GM19240 (cell line): Measurements from ENCODE around the gene TEX26.

Source experiments
- DNase-seq: peaks from one replicate; pipeline ENCODE4 v3.0.0; 2011; ENCODE audit warnings: low spot score; ENCODE audit not compliant: insufficient read length

TEX26 gene

DNA sequence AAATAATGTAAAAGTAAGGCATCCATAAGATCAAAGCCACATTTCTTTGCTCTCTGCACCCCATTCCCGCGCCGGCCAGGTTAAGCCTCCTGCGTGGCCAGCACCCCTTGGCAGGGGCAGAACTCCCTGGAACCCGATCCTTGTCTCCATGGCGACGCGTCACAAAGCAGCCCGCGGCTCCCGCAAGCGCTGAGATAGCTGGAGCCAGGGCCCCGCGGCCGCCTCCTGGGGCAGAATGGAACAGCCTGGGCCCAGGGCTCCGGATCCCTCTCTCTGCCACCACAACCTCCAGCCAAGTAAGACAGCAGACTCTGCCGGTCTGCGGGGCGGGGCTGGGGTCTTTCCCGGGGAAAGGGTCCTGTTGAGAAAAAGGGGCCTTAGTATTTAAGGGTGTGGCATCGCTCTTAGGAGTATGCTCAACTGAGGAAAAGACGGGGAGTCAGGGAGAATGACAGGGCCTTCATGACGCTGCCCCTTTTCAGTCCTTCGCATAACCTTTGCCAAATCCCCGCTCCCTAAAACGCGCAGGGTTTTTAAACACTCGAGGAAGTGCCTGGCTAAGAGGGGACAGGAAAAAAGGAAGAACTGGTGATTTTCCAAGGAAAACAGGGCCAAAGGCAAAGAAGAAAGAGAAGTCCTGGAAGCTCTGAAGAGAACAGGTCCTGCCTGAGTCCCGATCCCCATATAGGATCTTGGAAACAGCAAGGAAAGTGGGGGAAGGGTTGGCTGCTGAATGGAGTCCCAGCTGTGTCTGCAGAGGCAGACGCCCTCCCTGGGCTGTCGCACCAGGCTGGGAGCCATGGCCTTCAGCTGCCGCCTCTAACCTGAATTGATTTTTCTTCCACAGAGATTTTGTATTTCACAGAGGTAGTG lies at the start of gene TEX26:
TSS of gene TEX26 (plus strand) at position 176 of the 873 bp plus-strand sequence. CDS start at position 236, 60 bp downstream.
- DNase-seq, result no peak

DNA sequence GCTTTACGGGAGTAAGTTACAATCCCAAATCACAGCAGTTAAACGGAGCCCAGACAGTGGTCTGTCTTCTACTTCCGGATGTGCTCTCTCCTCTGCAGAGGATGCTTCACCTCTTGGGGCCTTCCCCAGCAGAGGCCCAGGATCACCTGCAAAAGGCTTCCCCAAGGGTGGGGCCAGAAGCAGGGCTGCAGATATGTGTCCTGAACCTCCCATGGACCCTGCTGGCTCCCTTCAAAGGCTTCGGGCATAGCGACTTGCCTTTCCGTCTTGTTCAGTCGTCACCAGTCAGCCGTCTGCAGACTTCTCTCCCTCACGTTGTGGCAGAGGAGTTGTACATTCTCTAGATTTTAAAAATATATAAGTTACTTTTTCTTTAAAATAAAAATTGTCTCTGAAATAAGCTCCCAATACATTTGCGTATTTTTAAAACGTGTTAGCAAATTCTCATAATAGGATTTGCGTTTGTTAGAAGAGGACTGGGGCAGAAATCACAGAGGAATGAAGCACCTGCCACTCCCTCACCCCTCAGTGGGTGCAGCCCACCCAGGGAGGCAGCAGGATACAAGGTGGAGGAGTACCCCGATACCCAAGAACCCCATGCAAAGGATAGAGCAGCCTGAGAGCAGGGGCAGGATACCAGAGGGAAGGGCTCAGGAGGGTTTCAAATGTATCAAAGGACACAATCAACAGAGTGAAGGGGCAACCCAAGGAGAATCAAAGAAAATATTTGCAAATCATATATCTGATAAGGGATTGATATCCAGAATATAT lies 49.3 kb upstream of the TEX26 start:
- no peak for DNase-seq

DNA sequence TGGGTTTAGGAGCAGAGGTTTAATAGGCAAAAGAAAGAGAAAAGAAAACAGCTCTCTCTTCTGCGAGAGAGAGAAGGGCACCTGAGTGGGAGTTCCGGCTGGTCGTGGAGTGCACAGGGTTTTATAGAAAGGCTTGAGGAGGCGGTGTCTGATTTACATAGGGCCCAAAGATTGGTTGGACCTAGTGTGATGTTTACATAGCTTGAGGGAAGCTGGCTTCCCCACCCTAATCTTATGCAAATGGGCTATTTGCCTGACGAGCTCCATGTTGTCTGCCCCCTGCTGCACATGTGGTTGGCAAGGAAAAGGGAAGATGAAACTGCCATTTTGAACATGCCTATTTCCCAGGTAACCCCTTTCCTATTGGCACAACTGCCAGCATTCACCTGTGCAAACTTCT lies 47.9 kb upstream of the TEX26 start:
- DNase-seq, result no peak

- DNase-seq, result no peak
Observed at GRCh38 chr13:30889196-30889690, 43.2 kb upstream of the TEX26 start.

DNA sequence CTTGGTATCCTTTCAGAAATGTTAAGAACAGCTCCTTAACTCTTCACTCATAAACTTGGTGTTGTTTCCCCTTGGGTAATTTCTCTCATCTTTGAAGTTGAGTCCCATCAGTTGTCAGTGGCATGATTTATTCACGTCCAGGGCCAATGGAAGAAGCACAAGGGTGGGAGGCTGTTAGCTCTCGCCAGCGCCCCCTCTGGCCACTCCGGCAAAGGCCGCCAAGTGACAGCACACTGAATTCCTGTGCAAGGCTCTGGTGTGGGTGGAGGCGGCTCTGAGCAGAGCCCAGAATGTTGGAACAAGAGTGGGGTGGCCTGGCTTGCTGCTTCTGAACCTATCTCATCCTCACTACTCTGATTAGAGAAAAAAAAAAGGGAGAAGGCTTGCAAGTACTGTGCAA lies 39.5 kb upstream of the TEX26 start:
- DNase-seq, result no peak

DNA sequence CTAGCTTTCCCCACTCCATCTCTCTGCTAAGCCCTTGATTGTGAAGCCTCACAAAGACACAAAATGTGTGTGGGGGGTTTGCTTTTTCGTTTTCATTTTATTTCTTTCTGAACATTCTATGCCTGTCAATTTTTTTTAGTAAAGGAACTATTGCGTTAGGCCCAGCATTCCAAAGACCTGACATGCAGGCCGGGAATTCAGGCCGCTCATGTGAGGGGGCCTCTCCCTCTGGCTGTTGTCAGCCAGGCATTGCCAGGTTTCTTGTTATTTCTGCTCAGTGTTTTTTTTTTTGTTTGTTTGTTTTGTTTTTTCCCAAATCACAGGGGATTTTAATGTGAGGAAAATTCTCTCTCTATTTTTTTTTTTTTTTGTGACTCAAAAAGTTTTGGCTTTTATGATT lies 36.7 kb upstream of the TEX26 start:
- no peak for DNase-seq

DNA sequence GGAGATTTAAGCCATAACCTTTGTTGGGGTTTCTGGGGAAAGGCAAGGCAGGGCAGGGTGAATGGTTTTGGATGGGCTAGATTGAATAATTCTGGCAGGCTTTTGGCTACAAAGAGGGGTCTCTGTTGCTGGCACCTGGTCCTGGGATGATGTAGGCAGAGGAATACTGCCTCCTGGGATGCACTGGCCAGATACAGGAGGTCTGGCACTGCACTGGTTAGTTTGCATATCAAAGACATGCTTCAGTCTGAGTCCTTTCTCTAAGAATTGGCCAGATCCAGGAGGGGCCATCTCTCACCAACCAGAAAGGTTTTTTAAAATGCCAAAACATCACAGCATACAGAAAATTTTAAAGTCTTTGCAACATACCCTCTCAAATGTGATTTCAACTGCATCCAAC lies 34.4 kb upstream of the TEX26 start:
- DNase-seq, result no peak

GRCh38 chr13:30898678-30899241 lies 33.7 kb upstream of the TEX26 start:
- DNase-seq, result no peak

GRCh38 chr13:30900436-30900835 lies 32.0 kb upstream of the TEX26 start:
- no peak for DNase-seq

GRCh38 chr13:30900952-30901749 lies 31.3 kb upstream of the TEX26 start:
- DNase-seq, result no peak

DNA sequence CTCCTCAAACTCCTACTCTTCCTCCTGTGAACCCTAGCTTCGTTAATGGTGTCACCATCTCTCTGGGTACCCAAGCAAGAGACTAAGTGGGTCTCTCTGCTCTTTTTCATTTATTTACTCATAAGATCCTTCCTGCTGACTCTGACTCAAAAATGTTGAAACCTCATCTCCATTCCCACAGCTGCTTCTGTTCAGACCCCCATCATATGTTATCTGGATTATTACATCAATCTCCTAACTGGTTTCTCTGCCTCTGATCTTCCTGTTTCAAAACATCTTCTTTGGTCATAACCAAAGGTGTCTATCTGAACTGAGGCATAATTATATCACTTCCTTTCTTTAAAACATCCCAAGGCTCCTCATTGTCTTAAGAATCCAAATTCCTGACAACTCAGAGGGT lies 28.4 kb upstream of the TEX26 start:
- DNase-seq, result no peak

DNA sequence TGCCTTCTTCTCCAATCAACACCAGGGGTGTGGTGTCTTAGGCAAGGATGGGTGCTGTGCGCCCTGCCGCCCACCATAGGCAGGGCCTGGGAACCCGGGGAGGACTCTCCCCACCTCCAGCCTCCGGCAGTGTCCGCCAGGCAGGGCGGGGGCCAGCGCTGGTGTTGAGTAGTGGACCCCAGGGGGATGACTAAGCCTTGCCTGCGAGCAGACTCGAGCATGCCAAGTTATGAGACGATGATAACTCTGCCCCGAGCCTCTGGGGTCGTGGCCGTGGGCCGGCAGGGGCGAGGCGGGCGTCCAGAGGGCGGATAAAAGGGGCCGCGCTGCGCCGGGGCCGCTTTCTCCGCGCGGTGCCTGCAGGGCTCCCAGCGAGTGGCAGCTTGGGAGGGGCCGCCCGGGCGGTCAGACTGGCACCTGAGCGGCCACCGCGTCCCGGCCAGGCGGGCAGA lies 26.5 kb upstream of the TEX26 start, which contains the start of gene MEDAG:
TSS of gene MEDAG (plus strand) at position 340 of the 452 bp plus-strand sequence. CDS start 245 bp downstream, outside the sequence.
- DNase-seq, result no peak

- no peak for DNase-seq
Observed at GRCh38 chr13:30906411-30907051, 25.9 kb upstream of the TEX26 start.

DNA sequence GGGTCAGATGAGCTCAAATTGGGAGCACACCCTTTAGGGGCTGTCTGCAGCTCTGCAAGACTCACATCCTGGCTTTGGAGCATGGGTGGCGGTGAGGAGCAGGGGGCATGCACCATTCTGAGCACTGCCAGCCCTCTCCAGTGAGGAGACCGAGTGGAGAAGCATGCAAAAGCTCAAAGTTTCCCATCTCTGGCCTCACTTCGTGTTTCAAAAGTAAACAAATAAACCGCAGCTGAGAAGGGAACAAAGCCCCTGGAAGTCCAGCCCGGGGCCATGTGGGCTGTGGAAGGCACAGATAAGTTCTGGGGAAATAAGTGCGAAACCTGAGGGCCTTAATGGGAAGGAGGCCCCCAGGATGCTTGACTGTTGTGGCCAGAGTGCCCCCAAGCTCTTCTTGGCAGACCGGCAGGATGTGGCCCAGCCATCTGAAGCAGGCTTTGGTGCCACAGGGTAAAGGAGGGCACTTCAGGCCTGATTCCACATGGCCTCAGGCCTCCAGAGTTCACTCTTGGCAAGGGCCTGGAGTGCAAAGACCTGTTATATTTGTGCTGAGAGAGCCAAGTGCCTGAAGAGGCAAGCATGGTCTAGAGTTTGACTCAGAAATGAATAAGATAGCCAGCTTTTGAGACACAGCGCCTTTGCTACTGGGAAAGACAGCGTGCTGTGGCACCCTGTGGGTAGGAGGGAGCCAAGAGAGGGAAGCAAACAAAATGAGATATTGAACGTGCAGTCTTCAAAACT lies 25.2 kb upstream of the TEX26 start:
- DNase-seq, result no peak

DNA sequence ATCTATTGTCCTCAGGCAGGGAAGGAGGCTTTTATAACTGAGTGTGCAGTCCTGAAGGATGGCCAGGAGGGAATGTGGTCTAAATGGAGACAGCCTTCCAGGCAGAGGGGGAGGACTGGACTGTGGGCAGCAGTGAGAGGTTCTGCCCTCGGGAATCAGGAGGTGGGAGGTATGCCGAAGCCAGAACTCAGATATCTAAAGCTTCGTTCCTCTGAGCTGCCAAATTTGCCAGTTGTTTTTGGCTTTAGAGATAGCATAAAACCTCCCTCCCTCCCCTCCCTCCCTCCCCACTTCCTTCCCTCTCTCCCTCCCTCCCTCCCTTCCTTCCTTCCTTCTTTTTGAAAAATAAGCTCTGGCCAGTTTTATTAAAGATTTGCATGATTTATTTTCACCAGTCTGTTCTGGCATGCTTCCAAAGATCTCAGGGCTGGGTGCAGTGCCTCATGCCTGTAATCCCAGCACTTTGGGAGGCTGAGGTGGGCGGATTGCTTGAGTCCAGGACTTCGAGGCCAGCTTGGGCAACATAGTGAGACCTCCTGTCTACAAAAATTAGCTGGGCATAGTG lies 24.0 kb upstream of the TEX26 start:
- no peak for DNase-seq

DNA sequence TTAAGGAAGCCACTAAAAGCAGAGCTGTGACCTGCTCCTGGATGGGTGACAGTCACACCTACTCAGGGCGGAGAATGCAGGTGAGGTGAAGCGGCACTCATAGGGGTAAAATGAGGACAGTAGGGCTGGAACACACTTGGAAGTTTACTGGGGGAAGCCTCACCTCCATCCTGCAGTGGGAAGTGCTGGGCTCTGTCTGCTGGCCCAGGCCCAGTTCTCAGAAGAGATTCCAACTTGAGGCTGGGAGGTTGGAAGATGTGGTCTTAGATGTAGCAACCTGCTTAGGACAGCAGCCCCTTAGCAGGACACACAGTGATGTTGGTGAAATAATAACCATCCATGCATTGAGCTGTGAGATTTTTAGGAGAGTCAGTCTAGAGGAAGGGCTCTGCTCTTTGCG lies 21.8 kb upstream of the TEX26 start:
- DNase-seq, result no peak

GRCh38 chr13:30915691-30916541 lies 16.5 kb upstream of the TEX26 start:
- DNase-seq, result no peak

- no peak for DNase-seq
Observed at GRCh38 chr13:30916991-30917390, 15.5 kb upstream of the TEX26 start.
